ENCODE measurements around the gene MECP2. TPM values are rescaled to one million over a fixed set of nuclear protein-coding genes. Genes with fewer than 3 reads are reported as not detected.

Gene MECP2
- polyA plus RNA-seq, 2 of the 4 experiments (the other 2 are of a cell fraction), result 17.7 to 19.2 TPM

DNA sequence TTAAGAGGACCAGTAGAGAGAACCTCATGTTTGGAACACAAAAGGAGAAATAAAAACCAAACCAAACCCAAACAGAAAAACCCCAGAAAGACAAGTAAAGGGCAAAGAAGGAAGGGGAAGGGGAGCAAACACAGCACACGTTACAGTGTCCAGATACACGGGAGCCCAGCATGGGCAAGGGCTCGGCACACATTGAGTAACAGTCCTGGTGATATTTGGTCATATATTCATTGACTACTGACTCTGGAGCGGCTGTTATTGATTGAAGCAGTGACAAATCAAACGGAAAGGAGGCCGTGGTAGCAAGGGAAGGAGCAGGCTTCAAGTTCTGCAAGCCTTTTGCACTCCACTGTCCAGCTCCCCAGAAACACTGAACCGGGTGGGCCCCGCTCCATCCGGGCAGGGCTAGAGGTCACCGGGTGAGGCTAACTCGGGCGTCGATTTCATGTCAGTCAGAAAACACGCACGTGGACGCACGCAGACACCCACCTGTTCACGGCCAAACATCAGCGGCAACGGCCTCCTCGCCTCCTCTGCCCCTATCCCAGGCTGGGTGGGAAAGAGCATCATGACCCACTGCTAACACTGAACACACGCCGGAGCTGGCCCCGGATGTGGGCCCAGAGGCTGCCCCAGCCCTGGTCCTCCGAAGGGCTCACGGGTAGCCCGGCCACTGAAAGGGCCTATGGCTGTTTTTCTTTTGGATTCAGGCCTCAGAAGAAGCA, 74.1 kb downstream of the MECP2 start:
- WGBS (ENCODE audit: missing lambda C conversion rate), result 88% methylated on average over 27 of the region's 27 CpGs
- no peaks in the 10 kb centered on the region for H3K9me3 ChIP-seq
- no peak overlapping the region for H3K4me3 ChIP-seq
- CTCF ChIA-PET, result interaction anchor here (4.1 kb wide), 1 partner anchor 10 kb away, joined by 18 read pairs; no protein-coding TSS in a partner anchor
- POLR2A ChIA-PET, result no interaction called here
- peaks cover 9% of the 10 kb centered on the region; the same call in 2 of the 3 replicates for H3K4me1 ChIP-seq
- H3K27ac ChIP-seq, result no peak overlapping the region
- TF ChIP-seq, protein P1, sequence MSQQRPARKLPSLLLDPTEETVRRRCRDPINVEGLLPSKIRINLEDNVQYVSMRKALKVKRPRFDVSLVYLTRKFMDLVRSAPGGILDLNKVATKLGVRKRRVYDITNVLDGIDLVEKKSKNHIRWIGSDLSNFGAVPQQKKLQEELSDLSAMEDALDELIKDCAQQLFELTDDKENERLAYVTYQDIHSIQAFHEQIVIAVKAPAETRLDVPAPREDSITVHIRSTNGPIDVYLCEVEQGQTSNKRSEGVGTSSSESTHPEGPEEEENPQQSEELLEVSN (IDR thresholded peaks at IDR 0.05; ENCODE audit: borderline replicate concordance, low read depth), result no peak
- no peak for TF ChIP-seq MAFK (IDR thresholded peaks at IDR 0.05; ENCODE audit: partially characterized antibody)
- TF ChIP-seq KDM1A (IDR thresholded peaks at IDR 0.05; ENCODE audit: low read depth), result no peak
- TF ChIP-seq, protein P2, sequence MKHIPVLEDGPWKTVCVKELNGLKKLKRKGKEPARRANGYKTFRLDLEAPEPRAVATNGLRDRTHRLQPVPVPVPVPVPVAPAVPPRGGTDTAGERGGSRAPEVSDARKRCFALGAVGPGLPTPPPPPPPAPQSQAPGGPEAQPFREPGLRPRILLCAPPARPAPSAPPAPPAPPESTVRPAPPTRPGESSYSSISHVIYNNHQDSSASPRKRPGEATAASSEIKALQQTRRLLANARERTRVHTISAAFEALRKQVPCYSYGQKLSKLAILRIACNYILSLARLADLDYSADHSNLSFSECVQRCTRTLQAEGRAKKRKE (CRISPR knock-in tag; IDR thresholded peaks at IDR 0.05; ENCODE audit: low read depth), result no peak
- no peak for TF ChIP-seq MYC (IDR thresholded peaks at IDR 0.05; ENCODE audit: borderline replicate concordance, low read length)
- TF ChIP-seq HOXA7 (CRISPR knock-in tag; IDR thresholded peaks at IDR 0.05), result no peak
- TF ChIP-seq, protein P3, sequence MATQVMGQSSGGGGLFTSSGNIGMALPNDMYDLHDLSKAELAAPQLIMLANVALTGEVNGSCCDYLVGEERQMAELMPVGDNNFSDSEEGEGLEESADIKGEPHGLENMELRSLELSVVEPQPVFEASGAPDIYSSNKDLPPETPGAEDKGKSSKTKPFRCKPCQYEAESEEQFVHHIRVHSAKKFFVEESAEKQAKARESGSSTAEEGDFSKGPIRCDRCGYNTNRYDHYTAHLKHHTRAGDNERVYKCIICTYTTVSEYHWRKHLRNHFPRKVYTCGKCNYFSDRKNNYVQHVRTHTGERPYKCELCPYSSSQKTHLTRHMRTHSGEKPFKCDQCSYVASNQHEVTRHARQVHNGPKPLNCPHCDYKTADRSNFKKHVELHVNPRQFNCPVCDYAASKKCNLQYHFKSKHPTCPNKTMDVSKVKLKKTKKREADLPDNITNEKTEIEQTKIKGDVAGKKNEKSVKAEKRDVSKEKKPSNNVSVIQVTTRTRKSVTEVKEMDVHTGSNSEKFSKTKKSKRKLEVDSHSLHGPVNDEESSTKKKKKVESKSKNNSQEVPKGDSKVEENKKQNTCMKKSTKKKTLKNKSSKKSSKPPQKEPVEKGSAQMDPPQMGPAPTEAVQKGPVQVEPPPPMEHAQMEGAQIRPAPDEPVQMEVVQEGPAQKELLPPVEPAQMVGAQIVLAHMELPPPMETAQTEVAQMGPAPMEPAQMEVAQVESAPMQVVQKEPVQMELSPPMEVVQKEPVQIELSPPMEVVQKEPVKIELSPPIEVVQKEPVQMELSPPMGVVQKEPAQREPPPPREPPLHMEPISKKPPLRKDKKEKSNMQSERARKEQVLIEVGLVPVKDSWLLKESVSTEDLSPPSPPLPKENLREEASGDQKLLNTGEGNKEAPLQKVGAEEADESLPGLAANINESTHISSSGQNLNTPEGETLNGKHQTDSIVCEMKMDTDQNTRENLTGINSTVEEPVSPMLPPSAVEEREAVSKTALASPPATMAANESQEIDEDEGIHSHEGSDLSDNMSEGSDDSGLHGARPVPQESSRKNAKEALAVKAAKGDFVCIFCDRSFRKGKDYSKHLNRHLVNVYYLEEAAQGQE (IDR thresholded peaks at IDR 0.05), result no peak
- TF ChIP-seq, protein P4, sequence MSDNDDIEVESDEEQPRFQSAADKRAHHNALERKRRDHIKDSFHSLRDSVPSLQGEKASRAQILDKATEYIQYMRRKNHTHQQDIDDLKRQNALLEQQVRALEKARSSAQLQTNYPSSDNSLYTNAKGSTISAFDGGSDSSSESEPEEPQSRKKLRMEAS (IDR thresholded peaks at IDR 0.05), result no peak
- TF ChIP-seq, protein P5, sequence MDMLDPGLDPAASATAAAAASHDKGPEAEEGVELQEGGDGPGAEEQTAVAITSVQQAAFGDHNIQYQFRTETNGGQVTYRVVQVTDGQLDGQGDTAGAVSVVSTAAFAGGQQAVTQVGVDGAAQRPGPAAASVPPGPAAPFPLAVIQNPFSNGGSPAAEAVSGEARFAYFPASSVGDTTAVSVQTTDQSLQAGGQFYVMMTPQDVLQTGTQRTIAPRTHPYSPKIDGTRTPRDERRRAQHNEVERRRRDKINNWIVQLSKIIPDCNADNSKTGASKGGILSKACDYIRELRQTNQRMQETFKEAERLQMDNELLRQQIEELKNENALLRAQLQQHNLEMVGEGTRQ (IDR thresholded peaks at IDR 0.05), result no peak
- no peak for TF ChIP-seq MAZ (IDR thresholded peaks at IDR 0.05; ENCODE audit: borderline replicate concordance, low read depth, low read length)
- TF ChIP-seq CHD4 (IDR thresholded peaks at IDR 0.05; ENCODE audit: borderline replicate concordance), result no peak
- TF ChIP-seq, protein P6, sequence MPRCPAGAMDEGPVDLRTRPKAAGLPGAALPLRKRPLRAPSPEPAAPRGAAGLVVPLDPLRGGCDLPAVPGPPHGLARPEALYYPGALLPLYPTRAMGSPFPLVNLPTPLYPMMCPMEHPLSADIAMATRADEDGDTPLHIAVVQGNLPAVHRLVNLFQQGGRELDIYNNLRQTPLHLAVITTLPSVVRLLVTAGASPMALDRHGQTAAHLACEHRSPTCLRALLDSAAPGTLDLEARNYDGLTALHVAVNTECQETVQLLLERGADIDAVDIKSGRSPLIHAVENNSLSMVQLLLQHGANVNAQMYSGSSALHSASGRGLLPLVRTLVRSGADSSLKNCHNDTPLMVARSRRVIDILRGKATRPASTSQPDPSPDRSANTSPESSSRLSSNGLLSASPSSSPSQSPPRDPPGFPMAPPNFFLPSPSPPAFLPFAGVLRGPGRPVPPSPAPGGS (IDR thresholded peaks at IDR 0.05), result no peak
- TF ChIP-seq, protein P7, sequence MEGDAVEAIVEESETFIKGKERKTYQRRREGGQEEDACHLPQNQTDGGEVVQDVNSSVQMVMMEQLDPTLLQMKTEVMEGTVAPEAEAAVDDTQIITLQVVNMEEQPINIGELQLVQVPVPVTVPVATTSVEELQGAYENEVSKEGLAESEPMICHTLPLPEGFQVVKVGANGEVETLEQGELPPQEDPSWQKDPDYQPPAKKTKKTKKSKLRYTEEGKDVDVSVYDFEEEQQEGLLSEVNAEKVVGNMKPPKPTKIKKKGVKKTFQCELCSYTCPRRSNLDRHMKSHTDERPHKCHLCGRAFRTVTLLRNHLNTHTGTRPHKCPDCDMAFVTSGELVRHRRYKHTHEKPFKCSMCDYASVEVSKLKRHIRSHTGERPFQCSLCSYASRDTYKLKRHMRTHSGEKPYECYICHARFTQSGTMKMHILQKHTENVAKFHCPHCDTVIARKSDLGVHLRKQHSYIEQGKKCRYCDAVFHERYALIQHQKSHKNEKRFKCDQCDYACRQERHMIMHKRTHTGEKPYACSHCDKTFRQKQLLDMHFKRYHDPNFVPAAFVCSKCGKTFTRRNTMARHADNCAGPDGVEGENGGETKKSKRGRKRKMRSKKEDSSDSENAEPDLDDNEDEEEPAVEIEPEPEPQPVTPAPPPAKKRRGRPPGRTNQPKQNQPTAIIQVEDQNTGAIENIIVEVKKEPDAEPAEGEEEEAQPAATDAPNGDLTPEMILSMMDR (IDR thresholded peaks at IDR 0.05), result no peak
- no peak for TF ChIP-seq ZSCAN20 (CRISPR knock-in tag; IDR thresholded peaks at IDR 0.05)
- TF ChIP-seq, protein P8, sequence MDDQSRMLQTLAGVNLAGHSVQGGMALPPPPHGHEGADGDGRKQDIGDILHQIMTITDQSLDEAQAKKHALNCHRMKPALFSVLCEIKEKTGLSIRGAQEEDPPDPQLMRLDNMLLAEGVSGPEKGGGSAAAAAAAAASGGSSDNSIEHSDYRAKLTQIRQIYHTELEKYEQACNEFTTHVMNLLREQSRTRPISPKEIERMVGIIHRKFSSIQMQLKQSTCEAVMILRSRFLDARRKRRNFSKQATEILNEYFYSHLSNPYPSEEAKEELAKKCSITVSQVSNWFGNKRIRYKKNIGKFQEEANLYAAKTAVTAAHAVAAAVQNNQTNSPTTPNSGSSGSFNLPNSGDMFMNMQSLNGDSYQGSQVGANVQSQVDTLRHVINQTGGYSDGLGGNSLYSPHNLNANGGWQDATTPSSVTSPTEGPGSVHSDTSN (IDR thresholded peaks at IDR 0.05), result no peak
- TF ChIP-seq EHMT2 (IDR thresholded peaks at IDR 0.05; ENCODE audit: low read depth), result no peak
- no peak for TF ChIP-seq TP53 (CRISPR knock-in tag; IDR thresholded peaks at IDR 0.05)
- no peak for TF ChIP-seq ZFP36 (IDR thresholded peaks at IDR 0.05; ENCODE audit: borderline replicate concordance, partially characterized antibody)
- H3K4me2 ChIP-seq, result no peak overlapping the region
- ATAC-seq, result no peak
- no peak for DNase-seq (ENCODE audit: low read depth in 1 of 2, low spot score in 1 of 2)
- no peak for FAIRE-seq
